ENCODE data around the gene MOV10L1.

Gene MOV10L1

DNA sequence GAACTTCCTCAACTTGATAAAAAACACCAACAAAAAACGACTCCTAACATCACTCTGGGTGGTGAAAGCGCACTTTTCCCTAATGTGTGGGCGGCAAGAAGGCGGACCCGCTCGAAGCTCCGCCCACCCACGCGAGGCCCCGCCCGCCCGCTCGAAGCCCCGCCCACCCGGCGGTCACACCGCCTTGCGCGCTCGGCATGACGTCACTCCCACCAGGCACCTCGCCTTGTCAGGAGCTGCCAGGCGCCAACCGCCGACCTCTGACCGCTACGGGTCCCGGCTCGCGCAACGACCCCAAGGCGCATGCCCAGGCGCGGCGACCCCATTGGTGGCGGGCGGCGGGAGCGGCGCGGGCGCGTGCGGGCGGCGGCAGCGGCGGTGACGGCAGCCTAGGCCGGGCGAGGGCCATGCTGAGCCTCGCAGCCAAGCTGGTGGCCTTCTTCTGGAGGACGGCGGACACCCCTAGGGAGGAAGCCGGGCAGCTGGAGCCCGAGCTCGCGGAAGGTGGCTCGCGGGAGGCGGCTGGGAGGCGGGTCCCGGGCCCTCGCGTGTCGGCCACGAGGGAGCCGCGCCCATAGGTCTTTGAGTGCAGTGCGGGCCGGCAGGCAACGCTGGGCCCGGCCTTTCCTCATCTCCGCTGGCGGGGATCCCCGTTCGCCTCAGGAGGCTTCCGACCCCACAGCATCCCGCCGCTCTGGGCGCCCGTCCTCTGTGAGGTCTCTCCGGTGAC, at the start of gene MOV10L1:
Gene MOV10L1, plus strand, starts transcription at position 325 of the 730 bp plus-strand sequence. Its CDS starts 83 bp downstream, at position 408.
- no peak for DNase-seq (ENCODE audit: low spot score)

- DNase-seq (ENCODE audit: low spot score) = no peak
Observed at GRCh38 chr22:50040717-50041116, 49.1 kb upstream of the MOV10L1 start.

GRCh38 chr22:50041361-50042065, 48.3 kb upstream of the MOV10L1 start:
- no peak for DNase-seq (ENCODE audit: low spot score)

DNA sequence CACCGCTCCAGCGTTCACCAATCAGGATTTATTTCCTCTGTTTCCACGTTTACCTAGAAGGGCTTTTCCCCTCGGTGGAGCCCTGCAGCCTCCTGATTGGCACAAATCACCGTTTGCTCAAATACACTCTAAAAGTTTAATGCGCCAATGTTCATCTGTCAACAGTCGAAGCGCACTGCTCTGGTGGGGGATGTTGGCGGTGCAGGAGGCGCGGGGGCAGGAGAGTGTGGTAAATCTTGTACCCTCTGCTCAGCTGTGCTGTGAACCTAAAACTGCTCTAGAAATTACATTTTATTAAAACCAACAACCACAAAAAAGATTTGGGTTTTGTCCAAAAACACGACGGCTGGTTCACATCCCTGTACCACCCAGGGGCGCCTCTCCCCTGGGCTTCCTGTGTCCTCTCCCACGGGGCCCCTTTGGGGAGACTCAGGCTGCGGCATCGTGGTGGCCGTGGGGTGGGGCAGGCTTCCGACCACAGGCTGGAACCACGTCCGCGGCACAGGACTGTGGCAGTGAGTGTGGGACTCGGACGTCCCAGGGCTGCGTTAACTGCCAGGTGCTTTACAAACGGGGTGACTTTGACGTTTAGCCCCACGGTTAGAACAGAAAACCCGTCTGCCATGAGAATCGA, 45.2 kb upstream of the MOV10L1 start:
- no peak for DNase-seq (ENCODE audit: low spot score)

DNA sequence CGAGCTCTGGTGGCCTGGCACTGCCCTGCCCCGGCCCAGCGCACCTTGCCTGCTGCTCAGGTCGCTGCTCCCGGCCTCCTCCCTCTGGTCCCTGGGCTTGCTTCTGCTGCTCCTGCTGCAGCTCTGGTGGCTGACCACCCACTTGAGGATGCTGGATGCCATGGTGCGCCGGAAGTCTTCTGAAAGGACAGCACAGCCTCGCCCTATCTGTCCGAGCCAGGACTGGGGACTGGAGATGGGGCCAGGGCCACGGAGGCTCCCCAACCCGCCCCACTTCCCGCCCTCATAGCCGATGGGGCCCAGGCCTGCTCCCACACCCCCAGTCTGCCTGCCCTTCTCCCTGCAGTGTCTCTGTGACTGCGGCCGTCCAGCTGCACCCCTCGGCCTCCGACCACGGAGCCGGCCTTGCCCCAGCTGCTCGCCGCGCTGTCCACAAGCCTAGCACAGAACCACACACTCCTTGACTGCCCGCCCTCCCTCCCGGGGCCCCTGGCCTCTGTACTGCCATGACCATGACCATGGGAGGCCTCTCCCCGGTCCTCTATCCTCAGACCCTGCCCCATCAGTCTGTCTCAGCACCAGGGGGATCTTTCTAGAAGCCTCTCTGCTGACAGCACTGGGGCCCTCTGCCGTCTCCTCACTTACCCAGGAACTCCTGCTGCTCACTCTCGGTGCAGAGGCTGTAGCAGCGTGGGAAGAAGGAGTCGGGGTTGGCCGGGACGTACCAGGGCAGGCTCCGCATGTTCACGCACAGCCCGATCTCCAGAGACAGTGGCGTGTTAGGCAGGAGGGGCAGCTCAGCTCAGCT, 44.4 kb upstream of the MOV10L1 start:
- no peak for DNase-seq (ENCODE audit: low spot score)

- no peak for DNase-seq (ENCODE audit: low spot score)
Observed at GRCh38 chr22:50046019-50046415, 43.8 kb upstream of the MOV10L1 start.

DNA sequence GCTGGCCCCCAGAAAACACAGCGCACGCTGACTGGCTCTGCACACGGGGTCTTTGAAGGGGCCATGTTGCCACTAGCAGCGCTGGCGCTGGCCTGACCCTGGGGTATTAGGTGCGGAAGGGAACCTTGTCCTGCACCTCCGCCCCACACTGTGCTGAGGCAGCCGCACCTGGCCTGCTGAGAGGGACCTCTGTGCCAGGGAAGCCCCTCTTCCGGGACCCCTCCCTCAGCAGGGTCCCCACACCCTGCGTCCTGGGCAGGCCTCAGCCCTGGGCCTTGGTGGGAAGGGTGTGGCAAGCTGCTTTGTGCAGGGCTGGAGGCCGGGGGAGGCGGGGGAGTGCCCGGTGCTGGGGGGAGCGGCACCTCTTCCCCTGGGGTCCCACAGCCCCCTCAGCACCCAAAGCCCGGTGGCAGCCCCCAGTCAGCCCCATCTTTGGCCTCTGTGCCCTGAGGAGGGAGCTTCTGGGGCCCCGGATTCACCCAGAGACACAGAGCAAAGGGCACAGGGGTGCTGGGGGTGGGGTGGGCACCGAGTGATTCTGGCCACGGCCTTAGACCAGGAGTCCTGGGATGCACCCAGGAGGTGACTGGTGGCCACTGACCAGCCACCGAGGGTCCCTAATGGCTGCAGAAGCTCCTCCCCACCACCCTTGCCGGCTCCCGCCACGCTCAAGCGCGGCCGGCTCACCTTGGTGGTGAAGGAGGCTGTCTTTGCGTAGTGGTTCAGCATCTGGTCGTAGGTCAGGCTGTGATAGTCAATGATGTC, 43.1 kb upstream of the MOV10L1 start:
- no peak for DNase-seq (ENCODE audit: low spot score)

GRCh38 chr22:50047346-50047745, 42.5 kb upstream of the MOV10L1 start:
- no peak for DNase-seq (ENCODE audit: low spot score)

GRCh38 chr22:50048061-50048765, 41.6 kb upstream of the MOV10L1 start:
- DNase-seq (ENCODE audit: low spot score) = no peak

GRCh38 chr22:50048836-50049235, 41.0 kb upstream of the MOV10L1 start:
- no peak for DNase-seq (ENCODE audit: low spot score)

- DNase-seq (ENCODE audit: low spot score) = no peak
Observed at GRCh38 chr22:50049299-50050195, 40.3 kb upstream of the MOV10L1 start.

- DNase-seq (ENCODE audit: low spot score) = no peak
Observed at GRCh38 chr22:50051930-50052329, 37.9 kb upstream of the MOV10L1 start.

DNA sequence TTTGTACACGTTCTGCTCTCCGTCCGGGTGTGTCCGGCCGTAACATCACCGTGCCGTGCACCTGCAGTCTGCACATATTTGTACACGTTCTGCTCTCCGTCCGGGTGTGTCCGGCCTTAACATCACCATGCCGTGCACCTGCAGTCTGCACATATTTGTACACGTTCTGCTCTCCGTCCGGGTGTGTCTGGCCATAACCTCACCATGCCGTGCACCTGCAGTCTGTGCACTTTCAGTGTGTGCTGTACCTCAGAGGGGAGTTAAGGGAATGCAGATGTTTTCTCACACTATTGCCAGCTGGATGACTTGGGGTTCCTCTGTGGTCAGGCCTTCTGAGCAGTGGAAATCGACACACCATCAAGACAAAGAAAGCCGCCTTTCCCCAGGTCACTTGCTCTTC, 35.9 kb upstream of the MOV10L1 start:
- DNase-seq (ENCODE audit: low spot score) = no peak

GRCh38 chr22:50056214-50056972, 33.4 kb upstream of the MOV10L1 start:
- no peak for DNase-seq (ENCODE audit: low spot score)

DNA sequence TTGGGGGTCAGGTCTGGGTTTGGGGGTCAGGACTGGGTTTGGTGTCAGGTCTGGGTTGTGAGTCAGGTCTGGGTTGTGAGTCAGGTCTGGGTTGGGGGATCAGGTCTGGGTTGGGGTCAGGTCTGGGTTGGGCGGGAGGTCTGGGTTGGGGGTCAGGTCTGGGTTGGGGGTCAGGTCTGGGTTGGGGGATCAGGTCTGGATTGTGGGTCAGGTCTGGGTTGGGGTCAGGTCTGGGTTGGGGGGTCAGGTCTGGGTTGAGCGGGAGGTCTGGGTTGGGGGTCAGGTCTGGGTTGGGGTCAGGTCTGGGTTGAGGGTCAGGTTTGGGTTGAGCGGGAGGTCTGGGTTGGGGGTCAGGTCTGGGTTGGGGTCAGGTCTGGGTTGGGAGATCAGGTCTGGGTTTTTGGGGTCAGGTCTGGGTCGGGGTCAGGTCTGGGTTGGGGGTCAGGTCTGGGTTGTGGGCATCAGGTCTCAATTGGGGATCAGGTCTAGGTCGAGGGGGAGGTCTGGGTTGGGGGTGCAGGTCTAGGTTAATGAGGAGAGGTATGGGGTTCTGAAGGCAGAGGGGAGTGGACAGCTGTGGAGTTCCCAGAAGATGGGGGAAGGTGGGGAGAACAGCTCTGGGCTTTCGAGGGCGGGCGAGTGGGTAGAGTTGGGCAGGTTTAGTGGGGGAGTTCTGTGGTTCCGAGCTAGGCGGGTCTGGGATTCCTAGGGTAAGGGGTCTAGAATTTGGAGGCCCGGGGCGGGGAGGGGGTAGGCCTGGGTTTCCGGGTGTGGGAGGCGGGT, 32.3 kb upstream of the MOV10L1 start:
- no peak for DNase-seq (ENCODE audit: low spot score)

GRCh38 chr22:50058061-50058905, 31.5 kb upstream of the MOV10L1 start, which contains the start of gene TTLL8:
TSS of gene TTLL8 (minus strand) at chr22:50058298.
- no peak for DNase-seq (ENCODE audit: low spot score)

All from COLO829 (cell line).